H1 (cell line): ENCODE data around the gene ELL.

Experiments
- EZH2 ChIP-seq: fragments of 200-600 bp; sonication (generic); IDR thresholded peaks from 2 replicates; pipeline ENCODE4 v1.7.1; 2012; ENCODE audit warnings: low read depth, mild to moderate bottlenecking, moderate library complexity, low read length, inconsistent platforms; ENCODE audit not compliant: severe bottlenecking
- FOSL1 ChIP-seq: IDR thresholded peaks from 2 replicates; pipeline ENCODE4 v1.6.1; 2011; ENCODE audit warnings: mild to moderate bottlenecking, low read depth, low read length, moderate library complexity; ENCODE audit not compliant: insufficient read depth
- GABPA ChIP-seq: IDR thresholded peaks from 2 replicates; pipeline ENCODE4 v1.6.1; 2011; ENCODE audit warnings: mild to moderate bottlenecking, low read length, moderate library complexity, borderline replicate concordance; ENCODE audit not compliant: insufficient read depth
- HDAC6 ChIP-seq: IDR thresholded peaks from one replicate; pipeline ENCODE4 v1.7.1; 2012; ENCODE audit warnings: low read depth, mild to moderate bottlenecking, inconsistent platforms, low read length, moderate library complexity
- KDM5A ChIP-seq: fragments of 200-600 bp; IDR thresholded peaks from 2 replicates; pipeline ENCODE4 v1.7.1; 2012; ENCODE audit warnings: mild to moderate bottlenecking, low read length, inconsistent platforms, mixed read lengths
- POLR2A ChIP-seq, 2 experiments: IDR thresholded peaks; 1 replicate in 1 of 2; 2 replicates in 1 of 2; pipeline ENCODE4 v1.6.1; 2011; ENCODE audit warnings: low read depth in 2 of 2, low read length in 2 of 2, mild to moderate bottlenecking in 2 of 2; ENCODE audit errors: control extremely low read depth in 1 of 2
- POLR2AphosphoS5 ChIP-seq: IDR thresholded peaks from 2 replicates; pipeline ENCODE4 v1.6.1; 2011; ENCODE audit warnings: low read depth, low read length
- TAF1 ChIP-seq: IDR thresholded peaks from 2 replicates; pipeline ENCODE4 v1.6.1; 2011; ENCODE audit warnings: mild to moderate bottlenecking, low read depth, low read length
- TAF7 ChIP-seq: optimal IDR thresholded peaks from 2 replicates; pipeline ENCODE3; 2011; ENCODE audit warnings: low read depth, mild to moderate bottlenecking, inconsistent platforms, low read length, moderate library complexity, borderline replicate concordance
- TF ChIP-seq, protein P1 (sequence below), 3 experiments: IDR thresholded peaks; 1 replicate in 2 of 3; 2 replicates in 1 of 3; pipeline versions ENCODE4 v1.5.1 to v1.6.1; 2011; ENCODE audit warnings: low read length in 3 of 3, mild to moderate bottlenecking in 3 of 3, inconsistent platforms in 2 of 3, low read depth in 1 of 3, moderate library complexity in 1 of 3; ENCODE audit not compliant: insufficient read depth in 1 of 3; ENCODE audit errors: control extremely low read depth in 1 of 3
- TF ChIP-seq, protein P2 (sequence below): IDR thresholded peaks from 2 replicates; pipeline ENCODE4 v1.6.1; 2011; ENCODE audit warnings: low read depth, mild to moderate bottlenecking, low read length; ENCODE audit not compliant: insufficient read depth
- TF ChIP-seq, protein P3 (sequence below): IDR thresholded peaks from 2 replicates; pipeline ENCODE4 v1.6.1; 2011; ENCODE audit warnings: low read length, improper control_type of control experiment

DNA sequence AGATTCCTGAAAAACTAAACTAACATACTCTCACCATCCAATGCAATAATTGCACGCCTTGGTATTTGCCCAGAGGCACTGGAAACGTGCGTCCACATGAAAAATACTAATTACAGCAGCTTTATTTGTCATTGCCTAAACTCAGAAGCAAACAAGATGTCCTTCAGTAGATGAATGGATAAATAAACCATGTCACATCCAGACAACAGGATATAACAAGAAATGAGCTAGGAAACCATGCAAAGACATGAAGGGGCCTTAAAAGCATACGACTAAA is 25.0 kb downstream of the ELL start:
- TF ChIP-seq POLR2A (IDR thresholded peaks at IDR 0.05; ENCODE audit: control extremely low read depth in 1 of 2, low read depth in 2 of 2, low read length in 2 of 2) (no peak), FOSL1 (no peak), POLR2AphosphoS5 (no peak), TAF7 (no peak), HDAC6 (no peak), TAF1 (no peak), KDM5A (no peak), GABPA (no peak), EZH2 (no peak)
- TF ChIP-seq, protein P1, sequence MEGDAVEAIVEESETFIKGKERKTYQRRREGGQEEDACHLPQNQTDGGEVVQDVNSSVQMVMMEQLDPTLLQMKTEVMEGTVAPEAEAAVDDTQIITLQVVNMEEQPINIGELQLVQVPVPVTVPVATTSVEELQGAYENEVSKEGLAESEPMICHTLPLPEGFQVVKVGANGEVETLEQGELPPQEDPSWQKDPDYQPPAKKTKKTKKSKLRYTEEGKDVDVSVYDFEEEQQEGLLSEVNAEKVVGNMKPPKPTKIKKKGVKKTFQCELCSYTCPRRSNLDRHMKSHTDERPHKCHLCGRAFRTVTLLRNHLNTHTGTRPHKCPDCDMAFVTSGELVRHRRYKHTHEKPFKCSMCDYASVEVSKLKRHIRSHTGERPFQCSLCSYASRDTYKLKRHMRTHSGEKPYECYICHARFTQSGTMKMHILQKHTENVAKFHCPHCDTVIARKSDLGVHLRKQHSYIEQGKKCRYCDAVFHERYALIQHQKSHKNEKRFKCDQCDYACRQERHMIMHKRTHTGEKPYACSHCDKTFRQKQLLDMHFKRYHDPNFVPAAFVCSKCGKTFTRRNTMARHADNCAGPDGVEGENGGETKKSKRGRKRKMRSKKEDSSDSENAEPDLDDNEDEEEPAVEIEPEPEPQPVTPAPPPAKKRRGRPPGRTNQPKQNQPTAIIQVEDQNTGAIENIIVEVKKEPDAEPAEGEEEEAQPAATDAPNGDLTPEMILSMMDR (IDR thresholded peaks at IDR 0.05; ENCODE audit: control extremely low read depth in 1 of 3, insufficient read depth in 1 of 3, low read depth in 1 of 3, low read length in 3 of 3): no peak
- TF ChIP-seq, protein P2, sequence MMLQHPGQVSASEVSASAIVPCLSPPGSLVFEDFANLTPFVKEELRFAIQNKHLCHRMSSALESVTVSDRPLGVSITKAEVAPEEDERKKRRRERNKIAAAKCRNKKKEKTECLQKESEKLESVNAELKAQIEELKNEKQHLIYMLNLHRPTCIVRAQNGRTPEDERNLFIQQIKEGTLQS: no peak
- TF ChIP-seq, protein P3, sequence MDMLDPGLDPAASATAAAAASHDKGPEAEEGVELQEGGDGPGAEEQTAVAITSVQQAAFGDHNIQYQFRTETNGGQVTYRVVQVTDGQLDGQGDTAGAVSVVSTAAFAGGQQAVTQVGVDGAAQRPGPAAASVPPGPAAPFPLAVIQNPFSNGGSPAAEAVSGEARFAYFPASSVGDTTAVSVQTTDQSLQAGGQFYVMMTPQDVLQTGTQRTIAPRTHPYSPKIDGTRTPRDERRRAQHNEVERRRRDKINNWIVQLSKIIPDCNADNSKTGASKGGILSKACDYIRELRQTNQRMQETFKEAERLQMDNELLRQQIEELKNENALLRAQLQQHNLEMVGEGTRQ: no peak
